Liver (tissue), 9 donors: ENCODE results near the gene SAMD4A. TPM values are rescaled to one million over a fixed set of nuclear protein-coding genes. Genes with fewer than 3 reads are reported as not detected.

Experiments
- DNase-seq: peaks from one replicate; pipeline ENCODE4 v3.0.0-alpha.2; 2017; ENCODE audit warnings: low spot score
- H3K27ac ChIP-seq, 2 donors: one replicate each; pipeline ENCODE4 v1.7.0; 2013; ENCODE audit warnings: inconsistent platforms in 2 of 2, low read length in 2 of 2, control low read depth in 1 of 2, low read depth in 1 of 2, mild to moderate bottlenecking in 1 of 2
- H3K27me3 ChIP-seq, 4 donors: one replicate each; pipeline versions ENCODE4 v1.6.1 to v1.7.0; 2013; ENCODE audit warnings: low read length in 3 of 4, inconsistent platforms in 1 of 4, mild to moderate bottlenecking in 1 of 4, moderate library complexity in 1 of 4; ENCODE audit not compliant: control insufficient read depth in 4 of 4, insufficient read depth in 4 of 4
- H3K36me3 ChIP-seq, 4 donors: one replicate each; pipeline versions ENCODE4 v1.6.1 to v1.7.0; 2013; ENCODE audit warnings: low read length in 3 of 4, mild to moderate bottlenecking in 3 of 4, low read depth in 1 of 4, moderate library complexity in 1 of 4; ENCODE audit not compliant: control insufficient read depth in 4 of 4, insufficient read depth in 3 of 4
- H3K4me1 ChIP-seq, 4 donors: one replicate each; pipeline versions ENCODE4 v1.6.1 to v1.7.0; 2013; ENCODE audit warnings: low read length in 3 of 4, mild to moderate bottlenecking in 3 of 4, moderate library complexity in 1 of 4; ENCODE audit not compliant: control insufficient read depth in 4 of 4, insufficient read depth in 4 of 4
- H3K4me3 ChIP-seq, 3 donors: one replicate each; pipeline versions ENCODE4 v1.6.1 to v1.7.0; 2013; ENCODE audit warnings: low read length in 3 of 3, control low read depth in 1 of 3, low read depth in 1 of 3, mild to moderate bottlenecking in 1 of 3
- H3K9ac ChIP-seq, 2 donors: one replicate each; pipeline ENCODE4 v1.7.0; 2013; ENCODE audit warnings: low read length in 2 of 2, mild to moderate bottlenecking in 2 of 2, moderate library complexity in 2 of 2, control low read depth in 1 of 2, low read depth in 1 of 2
- H3K9me3 ChIP-seq, 4 donors: one replicate each; pipeline versions ENCODE4 v1.6.1 to v1.7.0; 2013; ENCODE audit warnings: low read length in 3 of 4; ENCODE audit not compliant: control insufficient read depth in 4 of 4
- CTCF ChIP-seq: fragments of 150-350 bp; IDR thresholded peaks from 2 replicates; pipeline ENCODE4 v1.5.1; 2017; ENCODE audit warnings: improper control_type of control experiment, low read depth, low read length; ENCODE audit not compliant: missing input control
- EGR1 ChIP-seq, 2 donors: IDR thresholded peaks; 2 replicates each; pipeline ENCODE4 v1.6.1; 2016 to 2018; ENCODE audit warnings: antibody characterized with exemption in 2 of 2, low read depth in 2 of 2
- FOXA1 ChIP-seq: IDR thresholded peaks from 2 replicates; pipeline ENCODE4 v1.6.1; 2016; ENCODE audit warnings: antibody characterized with exemption
- FOXA2 ChIP-seq: IDR thresholded peaks from 2 replicates; pipeline ENCODE4 v1.6.1; 2016; ENCODE audit warnings: antibody characterized with exemption
- GABPA ChIP-seq, 2 donors: IDR thresholded peaks in 1 of 2; conservative IDR thresholded peaks in 1 of 2; 2 replicates each; pipeline ENCODE4 v1.6.1; 2016; ENCODE audit warnings: antibody characterized with exemption in 2 of 2, mild to moderate bottlenecking in 1 of 2, moderate library complexity in 1 of 2
- HNF4A ChIP-seq, 2 donors: conservative IDR thresholded peaks; 2 replicates each; pipeline ENCODE4 v1.6.1; 2016; ENCODE audit warnings: antibody characterized with exemption in 2 of 2, mild to moderate bottlenecking in 2 of 2
- HNF4G ChIP-seq: IDR thresholded peaks from 2 replicates; pipeline ENCODE4 v1.6.1; 2016; ENCODE audit warnings: antibody characterized with exemption
- JUND ChIP-seq, 2 donors: IDR thresholded peaks; 2 replicates each; pipeline ENCODE4 v1.6.1; 2016; ENCODE audit warnings: antibody characterized with exemption in 2 of 2
- NR2F2 ChIP-seq: IDR thresholded peaks from 2 replicates; pipeline ENCODE4 v1.6.1; 2016; ENCODE audit warnings: antibody characterized with exemption
- RAD21 ChIP-seq, 2 donors: IDR thresholded peaks; 2 replicates each; pipeline ENCODE4 v1.6.1; 2016; ENCODE audit warnings: antibody characterized with exemption in 2 of 2, mild to moderate bottlenecking in 2 of 2
- REST ChIP-seq: IDR thresholded peaks from 2 replicates; pipeline ENCODE4 v1.6.1; 2016; ENCODE audit warnings: antibody characterized with exemption, mild to moderate bottlenecking
- RXRA ChIP-seq, 2 donors: IDR thresholded peaks; 2 replicates each; pipeline ENCODE4 v1.6.1; 2017 to 2018; ENCODE audit warnings: antibody characterized with exemption in 2 of 2, mild to moderate bottlenecking in 1 of 2
- SP1 ChIP-seq: IDR thresholded peaks from 2 replicates; pipeline ENCODE4 v1.6.1; 2018; ENCODE audit warnings: antibody characterized with exemption, mild to moderate bottlenecking
- TAF1 ChIP-seq: conservative IDR thresholded peaks from 2 replicates; pipeline ENCODE4 v1.6.1; 2016; ENCODE audit warnings: antibody characterized with exemption, mild to moderate bottlenecking
- ZBTB33 ChIP-seq: IDR thresholded peaks from 2 replicates; pipeline ENCODE4 v1.6.1; 2016; ENCODE audit warnings: antibody characterized with exemption
- WGBS: extraction: QIAGEN DNeasy Blood & Tissue Kit; methylation state at CpG from one replicate; pipeline ENCODE4 v1.1.7; 2013; 5-methylcytosine and 5-hydroxymethylcytosine counted together
- polyA plus RNA-seq, 2 donors: library from polyadenylated mRNA; stranded (reverse) in 1 of 2; unstranded in 1 of 2; fragments of 200-250 nt in 1 of 2; fragments of >200 nt in 1 of 2; fragmentation: Nextera tagmentation in 1 of 2; extraction: Ambion mirVana in 1 of 2; gene quantifications; one replicate each; pipeline versions ENCODE4 v1.2.1 to v1.2.3, GENCODE V29; 2013 to 2015
- total RNA-seq, 2 donors: library from RNA; depleted of rRNA; stranded (reverse); fragments of >200 nt; gene quantifications; one replicate each; pipeline ENCODE4 v1.2.3, GENCODE V29; 2014
- TF ChIP-seq, protein P1 (sequence below): IDR thresholded peaks from 2 replicates; pipeline ENCODE4 v1.6.1; 2016; ENCODE audit warnings: antibody characterized with exemption
- donor health status: healthy.
- donor health status: healthy.
- donor health status: healthy.
- donor health status: healthy.
- donor health status: healthy.

SAMD4A gene
- total and polyA plus RNA-seq, 4 donors, result 4.3 to 17.8 (median 8.1) TPM

GRCh38 chr14:54781080-54781479 is 214.2 kb downstream of the SAMD4A start:
- Histone ChIP-seq H3K36me3 (peaks cover 0 to 3% (median 0%) of the 10 kb centered on the region in 4 donors), H3K4me1 (peaks cover 11 to 72% (median 51%) of the 10 kb centered on the region in 4 donors), H3K9ac (no peak overlapping the region), H3K4me3 (no peak overlapping the region), H3K27me3 (no peaks in the 10 kb centered on the region), H3K9me3 (no peaks in the 10 kb centered on the region), H3K27ac (no peak overlapping the region)
- no peak for DNase-seq
- WGBS, result 85% methylated on average over 6 of the region's 6 CpGs
- no peak for TF ChIP-seq CTCF
- TF ChIP-seq REST, result no peak
- no peak for TF ChIP-seq FOXA2
- no peak for TF ChIP-seq GABPA (IDR thresholded peaks at IDR 0.05 in 1 of 2, conservative IDR thresholded peaks at IDR 0.05 in 1 of 2)
- TF ChIP-seq ZBTB33, result no peak
- no peak for TF ChIP-seq EGR1 (IDR thresholded peaks at IDR 0.05; ENCODE audit: low read depth in 2 of 2)
- no peak for TF ChIP-seq TAF1
- TF ChIP-seq HNF4A (conservative IDR thresholded peaks at IDR 0.05), result no peak
- no peak for TF ChIP-seq RXRA (IDR thresholded peaks at IDR 0.05)
- TF ChIP-seq NR2F2, result no peak
- TF ChIP-seq SP1, result no peak
- TF ChIP-seq, protein P1, sequence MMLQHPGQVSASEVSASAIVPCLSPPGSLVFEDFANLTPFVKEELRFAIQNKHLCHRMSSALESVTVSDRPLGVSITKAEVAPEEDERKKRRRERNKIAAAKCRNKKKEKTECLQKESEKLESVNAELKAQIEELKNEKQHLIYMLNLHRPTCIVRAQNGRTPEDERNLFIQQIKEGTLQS, result no peak
- no peak for TF ChIP-seq HNF4G
- no peak for TF ChIP-seq FOXA1
- no peak for TF ChIP-seq JUND (IDR thresholded peaks at IDR 0.05)
- no peak for TF ChIP-seq RAD21 (IDR thresholded peaks at IDR 0.05)
